Right lobe of liver (tissue), 4 donors: ENCODE results near the gene TBC1D12.

Source experiments
- POLR2A ChIP-seq: fragments of 450-650 bp; IDR thresholded peaks from one replicate; pipeline ENCODE4 v1.6.1; 2017; ENCODE audit warnings: antibody characterized with exemption, mild to moderate bottlenecking
- TF ChIP-seq, protein P1 (sequence below), 4 donors: fragments of 200-600 bp in 3 of 4; fragments of 450-650 bp in 1 of 4; IDR thresholded peaks; one replicate each; pipeline versions ENCODE4 v1.5.1 to v1.8.0; 2016 to 2022; ENCODE audit warnings: antibody characterized with exemption in 4 of 4, mild to moderate bottlenecking in 2 of 4
- donor health status: DM: no; HTN: no; CAD: no.
- donor health status: DM: no; HTN: no; CAD: no.
- donor health status: DM: no; HTN: yes; CAD: no.

DNA sequence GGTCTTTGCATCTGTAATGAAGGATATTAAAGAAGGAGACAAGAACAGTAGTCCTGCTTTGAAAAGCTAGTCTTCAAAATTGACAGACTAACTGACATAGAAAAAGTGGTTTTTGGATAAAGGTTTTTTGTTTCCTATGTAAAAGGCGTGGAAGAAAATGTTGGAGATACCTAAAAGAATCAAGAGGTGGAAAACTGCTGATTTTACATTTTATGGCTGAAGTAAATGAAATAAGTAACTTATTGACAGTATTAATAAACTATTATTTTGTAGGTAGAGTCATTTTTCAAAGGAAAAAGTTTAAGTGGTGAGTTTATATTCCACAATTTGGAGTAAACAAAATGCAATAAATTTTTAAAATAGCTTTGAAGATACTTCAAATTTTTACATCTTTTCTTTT lies 130.7 kb downstream of the TBC1D12 start:
- TF ChIP-seq, protein P1, sequence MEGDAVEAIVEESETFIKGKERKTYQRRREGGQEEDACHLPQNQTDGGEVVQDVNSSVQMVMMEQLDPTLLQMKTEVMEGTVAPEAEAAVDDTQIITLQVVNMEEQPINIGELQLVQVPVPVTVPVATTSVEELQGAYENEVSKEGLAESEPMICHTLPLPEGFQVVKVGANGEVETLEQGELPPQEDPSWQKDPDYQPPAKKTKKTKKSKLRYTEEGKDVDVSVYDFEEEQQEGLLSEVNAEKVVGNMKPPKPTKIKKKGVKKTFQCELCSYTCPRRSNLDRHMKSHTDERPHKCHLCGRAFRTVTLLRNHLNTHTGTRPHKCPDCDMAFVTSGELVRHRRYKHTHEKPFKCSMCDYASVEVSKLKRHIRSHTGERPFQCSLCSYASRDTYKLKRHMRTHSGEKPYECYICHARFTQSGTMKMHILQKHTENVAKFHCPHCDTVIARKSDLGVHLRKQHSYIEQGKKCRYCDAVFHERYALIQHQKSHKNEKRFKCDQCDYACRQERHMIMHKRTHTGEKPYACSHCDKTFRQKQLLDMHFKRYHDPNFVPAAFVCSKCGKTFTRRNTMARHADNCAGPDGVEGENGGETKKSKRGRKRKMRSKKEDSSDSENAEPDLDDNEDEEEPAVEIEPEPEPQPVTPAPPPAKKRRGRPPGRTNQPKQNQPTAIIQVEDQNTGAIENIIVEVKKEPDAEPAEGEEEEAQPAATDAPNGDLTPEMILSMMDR (IDR thresholded peaks at IDR 0.05) = no peak
- no peak for TF ChIP-seq POLR2A
